ENCODE measurements around the gene DLEC1.

Gene DLEC1

DNA sequence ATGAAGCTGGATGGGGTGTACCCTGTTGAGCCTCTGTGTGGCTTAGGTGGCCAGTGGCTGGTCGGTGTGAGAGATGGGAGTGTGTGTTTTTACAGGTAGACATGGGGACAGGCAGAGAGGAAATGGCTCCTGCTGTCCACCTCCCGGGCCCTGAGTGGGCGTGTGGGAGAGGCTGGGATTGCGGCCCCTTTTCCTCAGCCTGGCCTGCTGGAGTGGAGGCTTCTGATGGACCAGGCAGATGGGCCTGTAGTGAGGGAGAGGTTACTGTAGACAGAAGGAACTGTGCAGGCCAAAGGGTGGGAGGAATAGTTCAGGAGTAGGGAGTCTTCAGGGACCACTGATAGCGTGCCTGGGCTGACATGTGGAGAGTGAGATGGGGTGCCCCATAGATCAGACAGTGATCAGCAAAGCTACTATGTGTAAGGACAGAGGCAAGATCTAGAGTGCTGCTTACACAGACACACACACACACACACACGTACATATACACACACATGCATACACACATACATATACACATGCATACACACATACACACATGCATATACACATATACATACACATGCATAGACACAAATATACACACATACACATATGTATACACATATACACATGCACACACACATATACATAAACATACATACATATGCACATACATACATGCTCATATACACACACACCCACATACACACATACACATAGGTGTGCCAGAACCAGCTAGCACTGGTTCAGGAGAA lies 71.5 kb downstream of the DLEC1 start:
- DNase-seq: no peak

DNA sequence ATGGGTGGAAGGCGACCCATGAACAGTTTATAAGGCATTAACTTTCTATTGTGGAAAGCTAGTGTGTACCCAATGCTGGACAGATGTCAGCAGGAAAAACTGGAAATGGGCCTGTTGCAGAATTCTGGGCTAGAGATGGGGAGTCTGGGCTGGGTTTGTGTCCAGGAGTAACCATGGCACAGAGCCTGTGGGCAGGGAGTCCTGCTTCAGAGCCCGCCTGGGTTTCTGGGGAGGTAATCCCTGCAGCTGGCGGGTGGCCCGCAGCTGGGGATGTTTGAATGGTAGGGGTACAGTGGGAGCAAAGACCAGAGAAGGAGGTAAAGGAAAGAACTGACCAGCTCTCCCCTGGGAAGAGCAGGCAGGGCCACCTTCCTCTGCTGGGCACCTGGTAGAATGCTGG lies 72.2 kb downstream of the DLEC1 start:
- DNase-seq: no peak

DNA sequence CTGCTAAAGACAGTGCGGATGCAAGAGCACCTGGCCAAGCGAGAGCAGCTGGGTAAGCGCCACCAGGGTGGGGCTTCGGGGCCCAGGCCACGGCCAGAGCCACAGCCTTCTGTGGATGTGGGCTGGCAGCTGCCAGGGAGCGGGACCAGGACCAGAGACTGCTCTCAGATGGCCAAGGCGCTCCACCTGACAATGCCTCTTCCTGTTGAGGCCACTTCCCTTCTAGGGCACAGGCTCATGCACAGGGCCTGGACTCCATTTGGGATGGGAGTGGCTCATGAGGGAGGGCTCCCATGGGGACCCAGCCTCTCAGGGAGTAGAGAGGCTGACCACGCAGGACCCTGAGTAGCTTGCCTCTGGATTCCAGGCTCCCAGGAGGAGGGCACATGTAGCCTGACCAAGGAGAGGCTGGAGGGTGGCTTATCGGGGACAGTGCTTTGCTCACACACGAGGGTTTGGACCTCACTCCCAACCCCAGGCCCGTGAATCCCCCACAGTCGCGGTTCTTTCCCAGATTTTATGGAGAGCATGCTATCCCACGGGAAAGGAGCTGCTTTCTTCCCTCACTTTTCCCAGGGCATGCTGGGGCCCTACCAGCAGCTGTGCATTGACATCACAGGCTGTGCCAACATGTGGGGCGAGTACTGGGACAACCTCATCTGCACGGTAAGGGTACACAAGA lies 72.8 kb downstream of the DLEC1 start:
- no peak for DNase-seq

DNA sequence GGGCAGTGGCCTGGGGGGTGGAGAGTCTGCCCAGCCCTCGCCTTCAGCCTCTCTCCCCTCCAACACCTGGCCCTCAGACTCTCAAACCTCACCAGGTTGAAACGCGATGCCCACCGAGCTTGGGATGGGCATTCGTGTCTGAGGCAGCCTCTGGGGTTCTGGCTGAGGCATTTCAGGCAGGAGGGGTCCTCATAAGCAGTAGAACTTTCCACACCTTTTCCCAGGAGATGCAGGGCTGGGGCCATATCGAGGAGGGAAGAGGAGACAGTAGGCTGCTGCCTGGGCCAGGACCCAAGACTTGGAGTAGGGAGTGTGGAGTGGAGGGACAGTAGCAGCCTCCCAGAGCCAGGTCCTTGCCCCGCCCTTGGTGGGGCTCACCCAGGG lies 73.4 kb downstream of the DLEC1 start:
- DNase-seq: no peak

DNA sequence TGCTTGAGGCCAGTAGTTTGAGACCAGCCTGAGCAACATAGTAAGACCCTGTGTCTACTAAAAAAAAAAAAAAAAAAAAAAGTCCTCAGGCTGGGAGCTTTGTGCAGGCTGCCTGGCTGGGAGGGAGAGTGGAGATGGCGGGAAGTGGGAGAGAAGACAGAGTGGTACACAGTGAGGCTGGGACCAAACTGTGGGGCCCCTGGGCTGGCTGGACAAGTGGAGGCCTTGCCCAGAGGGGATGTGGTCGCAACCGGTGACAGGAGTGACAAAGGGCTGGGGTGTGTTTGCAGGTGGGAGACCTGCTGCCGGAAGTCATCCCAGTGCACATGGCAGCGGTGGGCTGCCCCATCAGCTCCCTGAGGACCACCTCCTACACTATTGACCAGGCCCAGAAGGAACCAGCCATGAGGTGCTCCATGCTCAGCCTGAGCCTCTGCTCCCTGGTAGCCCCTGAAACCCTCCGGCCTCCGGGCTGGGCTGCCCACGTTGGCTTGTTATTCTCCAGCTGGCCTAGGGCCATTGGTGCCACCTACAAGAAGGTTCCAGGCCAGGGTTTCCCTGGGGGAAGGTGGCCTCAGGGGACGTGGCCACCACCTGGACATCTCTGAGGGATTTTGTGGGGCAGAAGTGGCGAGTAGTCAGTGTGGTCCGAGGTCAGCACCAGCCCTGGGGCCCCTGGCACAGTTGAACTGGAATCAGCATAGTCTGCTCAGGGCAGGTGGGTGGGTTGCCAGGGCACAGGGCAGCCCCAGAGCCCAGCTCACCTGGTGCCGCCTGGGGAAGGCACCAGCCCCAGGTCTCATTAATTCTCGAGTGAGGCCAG lies 75.3 kb downstream of the DLEC1 start:
- no peak for DNase-seq

DNA sequence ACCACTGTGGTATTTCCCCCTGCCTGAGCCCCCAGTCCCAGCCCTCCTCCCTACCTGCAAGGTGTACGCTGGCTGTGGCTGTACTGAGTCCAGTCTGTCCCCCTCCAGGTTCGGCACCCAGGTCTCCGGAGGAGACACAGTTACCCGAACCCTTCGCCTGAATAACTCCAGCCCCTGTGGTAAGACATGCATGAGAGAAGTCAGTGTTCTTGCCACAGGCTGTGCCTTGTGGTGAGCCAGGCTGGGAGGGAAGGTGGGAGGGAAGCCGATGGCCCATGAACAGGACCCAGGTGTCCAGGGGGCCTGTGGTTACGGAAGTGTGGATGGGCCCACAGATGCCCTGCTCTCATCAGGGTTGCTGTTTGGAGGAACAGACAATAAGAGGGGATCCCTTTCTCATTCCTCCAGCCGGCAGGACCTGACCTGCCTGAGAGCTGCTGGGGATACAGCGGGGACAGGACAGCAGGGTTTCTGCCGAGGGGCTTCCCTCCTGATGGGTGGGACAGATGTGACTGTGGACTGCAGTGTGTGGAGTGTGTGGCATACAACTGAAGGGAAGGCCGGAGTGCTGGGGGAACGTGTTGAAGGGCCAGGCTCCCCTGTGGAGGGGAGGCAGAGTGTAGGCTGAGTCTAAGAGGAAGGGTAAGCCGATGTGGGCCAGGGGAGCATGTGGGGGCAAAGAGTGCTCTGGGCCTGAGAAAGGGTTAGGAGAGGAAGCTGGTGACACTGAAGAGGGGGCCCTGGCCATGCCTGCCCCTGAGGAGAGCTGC lies 76.1 kb downstream of the DLEC1 start:
- DNase-seq: no peak

DNA sequence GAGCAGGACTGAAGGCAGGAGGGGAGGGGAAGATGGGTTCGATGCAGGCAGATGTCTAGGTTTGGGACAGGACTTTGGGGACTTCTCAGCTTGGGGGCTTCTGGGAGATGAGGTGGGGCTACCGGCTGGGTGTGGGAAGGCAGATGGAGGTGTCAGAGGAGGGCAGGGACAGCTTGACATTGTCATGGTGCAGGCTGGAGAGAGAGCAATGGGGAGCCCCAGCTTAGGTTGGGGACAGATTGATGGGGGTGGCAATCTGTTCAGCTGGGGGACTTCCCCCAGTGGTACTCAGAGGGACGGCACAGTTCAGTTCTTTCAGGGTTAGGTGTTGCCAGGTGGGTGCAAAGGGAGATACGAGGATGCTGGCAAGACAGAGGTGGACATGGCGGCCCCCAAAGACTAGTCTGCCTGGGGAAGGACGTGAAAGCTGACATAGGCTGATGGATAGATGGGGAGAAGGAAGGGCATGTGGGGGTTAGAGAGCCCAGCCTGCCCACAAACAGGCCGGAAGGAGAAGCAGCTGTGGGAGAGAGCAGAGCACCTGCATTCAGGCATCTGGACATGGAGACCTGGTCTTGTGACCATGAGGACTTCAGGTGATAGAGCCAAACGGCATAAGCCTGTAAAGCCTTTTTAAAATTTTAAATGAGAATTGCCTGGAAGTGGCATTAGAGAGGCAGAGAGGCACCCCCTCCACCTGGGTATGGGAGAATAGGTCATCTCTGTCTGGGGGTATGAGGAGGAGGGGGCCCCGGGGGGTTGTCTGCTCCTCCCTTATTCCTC lies 76.8 kb downstream of the DLEC1 start:
- DNase-seq: no peak

DNA sequence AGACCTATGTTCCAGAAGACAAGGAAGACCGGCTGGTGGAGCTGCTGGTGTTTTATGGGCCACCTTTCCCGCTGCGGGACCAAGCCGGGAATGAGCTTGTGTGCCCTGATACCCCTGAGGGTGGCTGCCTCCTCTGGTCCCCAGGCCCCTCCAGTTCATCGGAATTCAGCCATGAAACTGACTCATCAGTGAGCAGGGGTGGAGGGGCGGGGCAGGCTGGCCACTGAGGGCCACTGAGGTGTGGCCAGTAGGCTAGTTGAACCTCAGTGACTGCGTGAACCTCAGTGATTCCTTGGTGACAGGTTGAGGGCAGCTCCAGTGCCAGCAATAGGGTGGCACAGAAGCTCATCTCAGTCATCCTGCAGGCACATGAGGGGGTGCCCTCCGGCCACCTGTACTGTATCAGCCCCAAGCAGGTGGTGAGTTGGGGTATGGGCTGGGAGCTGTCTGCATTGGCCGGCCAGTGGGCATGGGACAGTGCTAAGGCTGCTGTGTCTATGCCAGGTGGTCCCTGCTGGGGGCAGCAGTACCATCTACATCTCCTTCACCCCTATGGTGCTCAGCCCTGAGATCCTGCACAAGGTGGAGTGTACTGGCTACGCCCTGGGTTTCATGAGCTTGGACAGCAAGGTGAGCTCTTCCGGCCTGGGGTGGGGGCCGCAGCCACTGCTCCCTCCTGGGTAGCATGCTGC lies 77.6 kb downstream of the DLEC1 start:
- no peak for DNase-seq

DNA sequence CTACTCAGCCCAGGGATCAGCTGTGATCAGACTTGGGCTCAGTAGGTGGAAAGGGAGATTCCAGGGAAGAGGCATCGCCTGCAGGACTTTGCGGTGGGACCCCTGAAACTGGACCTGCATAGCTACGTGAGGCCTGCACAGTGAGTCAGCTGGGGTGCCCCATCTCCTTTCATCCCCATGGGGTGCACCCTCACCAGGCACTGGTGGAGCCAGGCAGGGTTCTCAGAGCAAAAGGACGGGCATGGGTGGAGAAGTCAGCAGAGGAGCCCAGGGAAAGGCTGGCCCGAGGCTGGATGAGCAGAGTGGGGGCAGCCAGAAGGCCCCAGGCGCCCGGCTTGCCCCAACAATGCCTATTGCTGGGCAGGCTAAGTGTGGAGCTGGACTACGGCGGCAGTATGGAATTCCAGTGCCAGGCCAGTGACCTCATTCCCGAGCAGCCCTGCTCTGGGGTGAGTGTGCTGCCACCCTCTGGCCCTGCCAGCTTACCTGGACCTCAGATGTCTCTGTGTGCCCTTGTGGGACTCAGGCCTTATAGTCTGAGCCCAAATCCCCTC lies 78.2 kb downstream of the DLEC1 start:
- no peak for DNase-seq

DNA sequence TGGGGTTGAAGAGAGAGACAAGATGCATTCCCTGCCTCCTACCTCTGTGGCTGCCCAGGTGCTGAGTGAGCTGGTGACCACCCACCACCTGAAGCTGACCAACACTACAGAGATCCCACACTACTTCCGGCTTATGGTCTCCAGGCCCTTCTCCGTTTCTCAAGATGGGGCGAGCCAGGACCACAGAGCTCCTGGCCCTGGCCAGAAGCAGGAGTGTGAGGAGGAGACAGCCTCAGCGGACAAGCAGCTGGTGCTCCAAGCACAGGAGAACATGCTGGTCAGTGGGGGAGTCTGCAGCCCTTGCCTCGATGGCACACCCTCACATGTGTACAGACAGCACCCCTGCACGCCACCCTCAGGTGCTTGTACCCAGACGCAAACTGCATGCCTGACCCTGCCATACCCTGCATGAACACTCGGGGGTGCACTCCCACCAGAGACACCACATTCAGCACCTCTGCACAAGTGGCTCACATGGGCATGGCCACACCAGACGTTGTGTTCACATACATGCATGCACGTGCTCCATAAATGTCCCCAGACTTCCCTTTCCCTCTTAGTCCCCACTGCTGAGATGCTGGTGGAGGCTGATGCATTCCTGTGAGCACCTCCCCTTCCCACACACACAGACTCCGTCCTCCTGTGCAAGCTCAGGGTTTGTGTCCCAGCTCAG lies 78.9 kb downstream of the DLEC1 start:
- DNase-seq: peak; percentile 23

DNA sequence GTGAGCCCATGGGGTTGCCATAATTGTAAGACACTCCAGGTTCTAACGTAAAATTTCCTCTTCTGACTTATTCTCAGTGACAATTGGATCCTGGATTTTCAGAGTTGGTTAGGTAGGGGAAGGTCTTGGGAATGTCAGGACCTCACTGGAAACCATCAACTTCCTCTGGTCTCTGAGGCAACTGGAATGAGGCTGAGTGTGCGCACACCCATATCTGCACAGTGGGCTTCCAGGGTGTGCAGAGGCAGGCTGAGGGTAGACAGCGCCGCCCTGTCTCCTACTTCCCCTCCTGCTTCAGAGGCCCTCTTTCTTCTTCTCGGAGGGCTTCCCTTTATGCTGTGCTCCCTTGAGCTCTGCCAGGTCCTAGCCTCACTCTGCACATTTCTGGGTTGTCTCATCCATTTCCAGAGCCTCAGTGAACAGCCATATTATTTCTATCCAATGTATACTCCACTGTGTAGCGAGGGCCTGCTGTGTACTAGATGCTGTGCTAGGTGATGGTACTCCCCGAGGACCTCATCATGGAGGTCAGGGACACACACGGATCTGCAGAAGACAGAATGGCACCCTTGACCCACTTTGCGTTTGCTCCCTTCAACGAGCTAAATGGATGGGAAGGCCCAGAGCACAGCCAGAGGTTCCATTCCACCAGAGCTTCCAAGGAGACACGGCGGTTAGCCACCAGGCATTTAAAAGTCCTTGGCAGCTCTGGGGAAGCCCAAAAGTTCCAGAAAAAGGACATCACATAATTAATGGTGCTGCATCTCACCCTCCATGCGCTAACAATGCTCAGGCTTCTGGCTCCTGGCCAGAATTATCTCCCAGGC lies 79.6 kb downstream of the DLEC1 start:
- no peak for DNase-seq

DNA sequence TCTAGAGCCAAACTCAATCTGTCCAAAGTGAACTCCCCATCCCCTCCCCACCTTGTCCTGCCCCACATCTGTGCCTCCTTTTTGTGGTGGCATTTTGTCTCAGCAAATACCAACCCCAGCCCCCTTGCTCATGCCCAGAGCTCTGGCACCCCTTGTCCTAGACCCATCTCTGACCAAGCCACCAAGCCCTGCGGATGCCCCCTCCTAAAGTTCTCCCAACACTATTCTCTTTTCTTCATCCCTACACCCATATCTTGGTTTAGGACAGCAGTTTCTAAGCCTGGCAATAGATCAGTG lies 80.2 kb downstream of the DLEC1 start:
- no peak for DNase-seq

DNA sequence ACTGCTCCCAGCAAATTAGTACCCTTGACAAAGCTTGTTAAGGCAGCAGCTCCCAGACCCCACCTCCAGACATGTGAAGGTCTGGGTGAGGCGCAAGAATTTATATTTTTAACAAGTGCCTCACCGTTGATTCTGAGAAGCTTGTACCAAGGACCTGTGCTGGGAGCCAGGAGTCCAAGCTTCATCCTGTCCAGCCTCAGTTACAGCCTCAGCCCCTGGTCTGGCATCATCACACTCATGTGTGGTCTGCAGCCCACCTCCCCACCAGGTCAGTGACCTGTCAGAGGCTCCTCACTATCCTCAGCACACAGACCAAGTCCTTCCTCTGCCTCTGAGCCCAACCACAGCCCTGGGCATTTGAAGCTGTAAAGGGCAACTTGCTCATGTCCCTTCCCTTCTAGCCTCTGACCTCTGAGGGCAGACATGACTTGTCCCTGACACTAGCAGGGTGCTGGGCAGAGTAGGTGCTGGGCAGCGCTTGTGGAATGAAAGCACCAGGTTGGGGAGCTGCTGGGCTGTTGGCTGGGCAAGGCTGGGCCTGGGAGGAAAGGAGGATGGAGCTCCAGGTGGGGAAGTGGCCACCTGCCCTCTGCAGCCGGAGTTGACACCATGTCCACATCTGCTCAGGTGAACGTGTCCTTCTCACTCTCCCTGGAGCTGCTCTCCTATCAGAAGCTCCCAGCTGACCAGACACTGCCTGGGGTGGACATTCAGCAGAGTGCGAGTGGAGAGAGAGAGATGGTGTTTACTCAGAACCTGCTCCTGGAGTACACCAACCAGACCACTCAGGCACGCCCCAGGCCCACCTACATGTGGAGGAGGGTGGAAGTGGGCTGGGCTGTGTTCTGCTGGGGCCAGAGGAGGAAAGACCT lies 81.0 kb downstream of the DLEC1 start:
- DNase-seq: no peak

DNA sequence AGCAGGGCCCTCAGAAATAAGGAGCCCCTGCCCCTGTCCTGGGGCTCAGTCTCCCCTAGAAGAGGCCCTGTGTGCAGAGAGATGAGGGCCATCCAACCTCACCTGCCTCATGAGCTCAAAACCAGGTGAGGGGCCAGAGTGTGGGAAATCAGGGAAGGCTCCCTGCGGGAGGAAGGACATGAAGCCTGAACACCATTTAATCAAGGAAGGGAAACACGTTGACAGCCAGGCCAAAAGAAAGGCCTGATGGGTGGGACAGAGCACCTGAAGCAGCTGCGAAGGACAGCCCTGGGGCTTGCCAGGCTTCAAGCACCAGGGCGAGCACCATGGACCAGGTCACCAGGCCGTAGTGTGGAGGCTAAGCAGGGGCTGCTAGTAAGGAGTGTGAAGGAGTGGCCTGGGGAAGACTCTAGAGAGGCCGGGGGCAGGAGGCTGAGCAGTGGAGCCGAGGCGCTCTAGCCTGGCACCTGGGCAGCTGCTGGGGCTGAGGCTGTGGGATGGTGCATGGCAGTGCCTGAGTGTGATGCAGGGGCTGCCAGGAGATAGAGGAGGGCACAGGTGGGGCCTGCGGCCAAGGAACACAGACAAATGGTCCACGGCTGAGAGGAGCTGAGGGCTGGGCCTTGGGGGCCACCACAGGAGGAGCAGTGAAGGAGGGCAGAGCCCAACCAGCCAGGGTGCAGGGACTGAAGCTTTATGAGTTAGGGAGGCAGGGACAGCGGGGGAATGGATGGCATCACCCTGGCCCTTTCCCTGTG lies 81.9 kb downstream of the DLEC1 start:
- DNase-seq: no peak

DNA sequence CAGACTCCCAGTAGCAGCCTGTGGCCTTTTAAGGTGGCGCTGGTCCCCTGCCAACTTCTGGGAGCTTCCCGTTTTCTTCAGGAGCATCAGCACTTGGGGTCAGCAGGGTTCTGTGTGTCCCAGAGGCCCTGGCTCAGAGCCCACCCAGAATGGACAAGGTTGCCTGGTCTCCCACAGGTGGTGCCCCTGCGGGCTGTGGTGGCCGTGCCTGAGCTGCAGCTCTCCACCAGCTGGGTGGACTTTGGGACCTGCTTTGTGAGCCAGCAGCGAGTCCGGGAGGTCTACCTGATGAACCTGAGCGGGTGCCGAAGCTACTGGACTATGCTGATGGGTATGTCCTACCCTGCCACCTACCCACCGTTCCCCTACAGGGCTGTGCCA lies 82.4 kb downstream of the DLEC1 start:
- no peak for DNase-seq

DNA sequence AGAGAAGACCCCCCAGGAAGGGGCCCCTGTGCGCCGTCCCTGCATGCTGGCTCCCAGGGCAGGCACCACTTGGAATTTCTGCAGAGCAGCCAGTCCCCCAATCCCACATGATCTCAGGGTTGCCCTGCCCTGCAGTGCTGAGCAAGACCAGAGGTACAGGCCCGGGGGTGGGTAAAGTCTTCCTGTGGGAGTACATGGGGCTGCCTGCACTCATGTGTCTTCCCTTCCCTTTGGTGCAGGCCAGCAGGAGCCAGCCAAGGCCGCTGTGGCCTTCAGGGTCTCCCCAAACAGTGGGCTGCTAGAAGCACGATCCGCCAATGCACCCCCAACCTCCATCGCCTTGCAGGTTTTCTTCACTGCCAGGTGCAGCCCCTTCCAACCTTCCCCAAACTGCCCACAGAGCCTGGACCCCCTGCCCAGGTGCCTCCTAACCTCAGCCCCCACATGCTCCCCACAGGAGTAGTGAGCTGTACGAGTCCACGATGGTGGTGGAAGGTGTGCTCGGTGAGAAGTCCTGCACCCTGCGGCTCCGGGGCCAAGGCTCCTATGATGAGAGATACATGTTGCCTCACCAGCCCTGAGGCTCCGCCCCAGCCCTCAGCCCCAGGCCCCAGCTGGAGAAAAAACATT lies 82.9 kb downstream of the DLEC1 start:
- DNase-seq: no peak

DNA sequence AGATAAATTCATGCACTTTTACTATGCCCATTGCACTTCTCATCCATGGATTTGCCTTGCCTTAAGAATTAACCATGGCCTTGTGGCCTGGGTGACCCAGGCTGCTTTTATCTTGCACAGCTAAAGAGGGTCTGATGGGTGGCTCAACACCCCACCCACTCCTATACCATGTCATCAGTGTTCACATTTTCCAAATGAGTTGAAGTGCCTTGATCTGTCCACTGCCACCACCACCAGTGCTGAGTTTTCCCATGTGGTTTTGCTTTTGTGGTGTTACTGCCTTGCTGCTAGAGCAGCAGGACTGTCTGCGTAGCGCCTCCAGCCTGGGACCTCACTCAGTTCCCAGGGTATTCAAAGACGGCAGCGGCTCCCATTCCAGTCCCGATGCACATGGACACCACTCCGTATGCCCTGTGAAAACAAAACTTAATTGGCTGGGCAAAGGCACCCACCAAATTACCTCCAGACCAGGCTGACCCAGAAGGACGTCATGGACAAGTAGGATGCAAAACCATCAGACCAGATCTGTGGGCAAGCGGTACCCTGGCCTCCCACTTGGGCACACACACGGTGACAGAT lies 83.8 kb downstream of the DLEC1 start:
- DNase-seq: no peak

Data from NCI-H1105 treated with DMSO at 0.1 percent for 48 hours (cell line).